ENCODE measurements around the gene RIMS4.
A peak's percentile ranks its signal among the peaks of the same experiment; 100 is the strongest.

Gene RIMS4

GRCh38 chr20:44803383-44803941, 6.9 kb downstream of the RIMS4 start:
- H3K4me3 ChIP-seq (ENCODE audit: low read length, poor library complexity, severe bottlenecking): no peak overlapping the region
- H2AFZ ChIP-seq (ENCODE audit: low read length): no peak overlapping the region
- no peaks in the 10 kb centered on the region for H3K4me1 ChIP-seq (ENCODE audit: insufficient read depth, low read length, poor library complexity, severe bottlenecking)
- TF ChIP-seq EZH2phosphoT487 (IDR thresholded peaks at IDR 0.05; ENCODE audit: borderline replicate concordance) (no peak), CTCF (conservative IDR thresholded peaks at IDR 0.05; ENCODE audit: low read length) (no peak)
- H3K4me2 ChIP-seq (ENCODE audit: low read depth, low read length, poor library complexity, severe bottlenecking): no peak overlapping the region
- H3K79me2 ChIP-seq (ENCODE audit: insufficient read depth, low read length): no peaks in the 10 kb centered on the region
- H3F3A ChIP-seq (ENCODE audit: low read depth): no peaks in the 10 kb centered on the region
- no peaks in the 10 kb centered on the region for H3K36me3 ChIP-seq (ENCODE audit: insufficient read depth, low read length)
- no peak overlapping the region for H3K9ac ChIP-seq (ENCODE audit: low read depth, low read length, poor library complexity, severe bottlenecking)
- H4K20me1 ChIP-seq (ENCODE audit: insufficient read depth, low read length, poor library complexity, severe bottlenecking): no peaks in the 10 kb centered on the region
- H3K9me3 ChIP-seq (ENCODE audit: insufficient read depth, low read depth, low read length): no peaks in the 10 kb centered on the region
- H3K9me2 ChIP-seq (replicated peaks; ENCODE audit: low read depth, low read length): no peaks in the 10 kb centered on the region
- no peaks in the 10 kb centered on the region for H3K27me3 ChIP-seq (ENCODE audit: insufficient read depth, low read length, poor library complexity, severe bottlenecking)

GRCh38 chr20:44802702-44803101, 7.6 kb downstream of the RIMS4 start:
- H4K20me1 ChIP-seq (ENCODE audit: insufficient read depth, low read length, poor library complexity, severe bottlenecking): no peaks in the 10 kb centered on the region
- H3K27me3 ChIP-seq (ENCODE audit: insufficient read depth, low read length, poor library complexity, severe bottlenecking): no peaks in the 10 kb centered on the region

GRCh38 chr20:44800391-44801046, 9.8 kb downstream of the RIMS4 start:
- H2AFZ ChIP-seq (ENCODE audit: low read length): no peak overlapping the region
- H3K9me2 ChIP-seq (replicated peaks; ENCODE audit: low read depth, low read length): no peaks in the 10 kb centered on the region
- H3K4me2 ChIP-seq (ENCODE audit: low read depth, low read length, poor library complexity, severe bottlenecking): no peak overlapping the region
- no peaks in the 10 kb centered on the region for H3F3A ChIP-seq (ENCODE audit: low read depth)
- peak; percentile 85 for TF ChIP-seq CTCF (conservative IDR thresholded peaks at IDR 0.05; ENCODE audit: low read length)
- TF ChIP-seq EZH2phosphoT487 (IDR thresholded peaks at IDR 0.05; ENCODE audit: borderline replicate concordance): no peak
- H3K9me3 ChIP-seq (ENCODE audit: insufficient read depth, low read depth, low read length): no peaks in the 10 kb centered on the region
- no peaks in the 10 kb centered on the region for H3K79me2 ChIP-seq (ENCODE audit: insufficient read depth, low read length)
- H3K4me1 ChIP-seq (ENCODE audit: insufficient read depth, low read length, poor library complexity, severe bottlenecking): no peaks in the 10 kb centered on the region
- no peak overlapping the region for H3K4me3 ChIP-seq (ENCODE audit: low read length, poor library complexity, severe bottlenecking)
- no peaks in the 10 kb centered on the region for H4K20me1 ChIP-seq (ENCODE audit: insufficient read depth, low read length, poor library complexity, severe bottlenecking)
- H3K27me3 ChIP-seq (ENCODE audit: insufficient read depth, low read length, poor library complexity, severe bottlenecking): no peaks in the 10 kb centered on the region
- no peak overlapping the region for H3K9ac ChIP-seq (ENCODE audit: low read depth, low read length, poor library complexity, severe bottlenecking)
- H3K36me3 ChIP-seq (ENCODE audit: insufficient read depth, low read length): no peaks in the 10 kb centered on the region

More at GRCh38 chr20:44802702-44803101, 7.6 kb downstream of the RIMS4 start:
- Histone ChIP-seq H3K4me3 (ENCODE audit: low read length, poor library complexity, severe bottlenecking) (no peak overlapping the region), H2AFZ (ENCODE audit: low read length) (no peak overlapping the region), H3K36me3 (ENCODE audit: insufficient read depth, low read length) (no peaks in the 10 kb centered on the region), H3K9ac (ENCODE audit: low read depth, low read length, poor library complexity, severe bottlenecking) (no peak overlapping the region), H3K4me1 (ENCODE audit: insufficient read depth, low read length, poor library complexity, severe bottlenecking) (no peaks in the 10 kb centered on the region), H3K9me2 (replicated peaks; ENCODE audit: low read depth, low read length) (no peaks in the 10 kb centered on the region), H3K4me2 (ENCODE audit: low read depth, low read length, poor library complexity, severe bottlenecking) (no peak overlapping the region), H3K9me3 (ENCODE audit: insufficient read depth, low read depth, low read length) (no peaks in the 10 kb centered on the region), H3K79me2 (ENCODE audit: insufficient read depth, low read length) (no peaks in the 10 kb centered on the region), H3F3A (ENCODE audit: low read depth) (no peaks in the 10 kb centered on the region)
- TF ChIP-seq CTCF (conservative IDR thresholded peaks at IDR 0.05; ENCODE audit: low read length) (no peak), EZH2phosphoT487 (IDR thresholded peaks at IDR 0.05; ENCODE audit: borderline replicate concordance) (no peak)
